ENCODE results near the gene TGFBR1. TPM values are rescaled to one million over a fixed set of nuclear protein-coding genes. Genes with fewer than 3 reads are reported as not detected.
A peak's percentile ranks its signal among the peaks of the same experiment; 100 is the strongest.
"Not testable (repeated sequence)": the region's sequence is repeated elsewhere in the genome, so short reads cannot be mapped to it uniquely, and the experiment has no call there.

Gene TGFBR1
- polyA plus RNA-seq, 1 donor from 2014 or later = 9.2 TPM

GRCh38 chr9:99090336-99091130 is 14.4 kb upstream of the TGFBR1 start:
- Mint-ChIP-seq H3K36me3 (peaks cover 2% of the 10 kb centered on the region), H3K9me3 (peaks cover 0 to 6% (median 0%) of the 10 kb centered on the region in 3 donors), H3K4me1 (peaks cover 7 to 9% (median 9%) of the 10 kb centered on the region in 3 donors), H3K27me3 (no peaks in the 10 kb centered on the region), H3K4me3 (no peak overlapping the region), H3K27ac (no peak overlapping the region)

- Mint-ChIP-seq H3K4me3 (peak overlapping the region in 1 of 4 donors; percentile 78), H3K36me3 (peaks cover 4% of the 10 kb centered on the region), H3K27ac (no peak overlapping the region), H3K9me3 (peaks cover 0 to 6% (median 0%) of the 10 kb centered on the region in 3 donors), H3K27me3 (peaks cover 4% of the 10 kb centered on the region), H3K4me1 (no peaks in the 10 kb centered on the region)
These were observed 12.0 kb upstream of the TGFBR1 start for GRCh38 chr9:99092643-99093491.

GRCh38 chr9:99093492-99093791 is 11.5 kb upstream of the TGFBR1 start:
- H3K9me3 Mint-ChIP-seq = peaks cover 0 to 6% (median 0%) of the 10 kb centered on the region in 3 donors
- peaks cover 4% of the 10 kb centered on the region for H3K27me3 Mint-ChIP-seq
- no peak overlapping the region for H3K27ac Mint-ChIP-seq
- peaks cover 4% of the 10 kb centered on the region for H3K36me3 Mint-ChIP-seq
- no peaks in the 10 kb centered on the region for H3K4me1 Mint-ChIP-seq
- H3K4me3 Mint-ChIP-seq = no peak overlapping the region

GRCh38 chr9:99095565-99095964 is 9.3 kb upstream of the TGFBR1 start:
- Mint-ChIP-seq H3K9me3 (peaks cover 0 to 5% (median 0%) of the 10 kb centered on the region in 3 donors), H3K27ac (no peak overlapping the region), H3K27me3 (peaks cover 4% of the 10 kb centered on the region), H3K36me3 (peaks cover 2% of the 10 kb centered on the region), H3K4me3 (no peak overlapping the region), H3K4me1 (no peaks in the 10 kb centered on the region)

GRCh38 chr9:99096409-99096808 is 8.5 kb upstream of the TGFBR1 start:
- H3K36me3 Mint-ChIP-seq = peaks cover 2% of the 10 kb centered on the region
- no peak overlapping the region for H3K4me3 Mint-ChIP-seq
- no peaks in the 10 kb centered on the region for H3K4me1 Mint-ChIP-seq
- H3K27me3 Mint-ChIP-seq = peaks cover 4% of the 10 kb centered on the region
- H3K9me3 Mint-ChIP-seq = peaks cover 0 to 5% (median 0%) of the 10 kb centered on the region in 3 donors
- H3K27ac Mint-ChIP-seq = no peak overlapping the region

DNA sequence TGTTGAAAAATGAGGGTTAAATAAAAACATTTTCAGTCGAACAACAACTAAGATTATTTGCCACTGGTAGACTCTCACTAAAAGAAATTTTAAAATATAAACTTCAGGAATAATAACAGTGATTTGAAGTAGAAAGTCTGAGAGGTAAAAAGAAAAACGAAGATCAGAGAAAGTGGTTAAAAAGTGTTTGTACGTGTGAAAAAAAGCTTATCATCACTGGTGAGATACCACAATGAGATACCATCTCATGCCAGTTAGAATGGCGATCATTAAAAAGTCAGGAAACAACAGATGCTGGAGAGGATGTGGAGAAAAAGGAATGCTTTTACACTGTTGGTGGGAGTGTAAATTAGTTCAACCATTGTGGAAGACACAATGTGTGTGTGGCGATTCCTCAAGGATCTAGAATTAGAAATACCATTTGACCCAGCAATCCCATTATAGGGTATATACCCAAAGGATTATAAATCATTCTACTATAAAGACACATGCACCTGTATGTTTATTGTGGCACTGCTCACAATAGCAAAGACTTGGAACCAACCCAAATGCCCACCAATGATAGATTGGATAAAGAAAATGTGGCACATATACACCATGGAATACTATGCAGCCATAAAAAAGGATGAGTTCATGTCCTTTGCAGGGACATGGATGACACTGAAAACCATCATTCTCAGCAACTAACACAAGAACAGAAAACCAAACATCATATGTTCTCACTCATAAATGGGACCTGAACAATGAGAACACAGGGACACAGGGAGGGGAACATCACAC is 4.9 kb upstream of the TGFBR1 start:
- H3K27ac Mint-ChIP-seq, H3K9me3 Mint-ChIP-seq, H3K27me3 Mint-ChIP-seq, H3K36me3 Mint-ChIP-seq, H3K4me3 Mint-ChIP-seq: not testable (repeated sequence)
- peaks cover 9 to 16% (median 9%) of the 10 kb centered on the region in 3 donors for H3K4me1 Mint-ChIP-seq

DNA sequence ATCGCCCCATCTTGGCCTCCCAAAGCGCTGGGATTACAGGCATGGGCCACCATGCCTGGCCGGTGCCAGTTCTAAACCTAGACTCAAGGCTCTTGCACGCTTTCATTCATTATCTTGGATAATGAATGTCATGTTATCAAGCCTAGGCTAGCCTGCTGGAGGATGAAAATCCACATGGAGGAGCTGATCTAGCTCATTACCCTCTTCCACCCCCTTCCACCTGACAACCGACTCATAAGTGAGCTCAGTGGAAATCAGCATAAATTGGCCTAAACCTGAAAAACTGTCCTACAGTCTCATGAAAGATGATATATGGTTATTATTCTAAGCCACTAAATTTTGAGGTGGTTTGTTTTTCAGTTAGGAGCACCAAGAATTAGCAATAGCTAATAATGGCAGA is 3.6 kb upstream of the TGFBR1 start:
- Mint-ChIP-seq H3K4me1 (peaks cover 14 to 21% (median 14%) of the 10 kb centered on the region in 3 donors), H3K4me3 (peak overlapping the region in 1 of 4 donors; percentile 70)

GRCh38 chr9:99101812-99102211 is 3.1 kb upstream of the TGFBR1 start:
- H3K4me3 Mint-ChIP-seq = peak overlapping the region in 1 of 4 donors; percentile 70
- no peaks in the 10 kb centered on the region for H3K27me3 Mint-ChIP-seq
- no peaks in the 10 kb centered on the region for H3K36me3 Mint-ChIP-seq
- H3K4me1 Mint-ChIP-seq = peaks cover 18 to 24% (median 18%) of the 10 kb centered on the region in 3 donors
- H3K9me3 Mint-ChIP-seq = peaks cover 0 to 5% (median 0%) of the 10 kb centered on the region in 3 donors
- no peak overlapping the region for H3K27ac Mint-ChIP-seq

More for the DNA sequence above, 3.6 kb upstream of the TGFBR1 start:
- Mint-ChIP-seq H3K36me3 (no peaks in the 10 kb centered on the region), H3K27me3 (peaks cover 4% of the 10 kb centered on the region), H3K27ac (no peak overlapping the region), H3K9me3 (peaks cover 0 to 5% (median 0%) of the 10 kb centered on the region in 3 donors)

- peaks cover 30 to 37% (median 32%) of the 10 kb centered on the region in 3 donors for H3K4me1 Mint-ChIP-seq
- H3K36me3 Mint-ChIP-seq = no peaks in the 10 kb centered on the region
- H3K9me3 Mint-ChIP-seq = peaks cover 0 to 5% (median 0%) of the 10 kb centered on the region in 3 donors
- peak overlapping the region; percentile 70 to 94 (median 89) for H3K4me3 Mint-ChIP-seq
- H3K27me3 Mint-ChIP-seq = no peaks in the 10 kb centered on the region
- peak overlapping the region in 1 of 3 donors; percentile 23 for H3K27ac Mint-ChIP-seq
These were observed 1.6 kb upstream of the TGFBR1 start for GRCh38 chr9:99103054-99103895.

DNA sequence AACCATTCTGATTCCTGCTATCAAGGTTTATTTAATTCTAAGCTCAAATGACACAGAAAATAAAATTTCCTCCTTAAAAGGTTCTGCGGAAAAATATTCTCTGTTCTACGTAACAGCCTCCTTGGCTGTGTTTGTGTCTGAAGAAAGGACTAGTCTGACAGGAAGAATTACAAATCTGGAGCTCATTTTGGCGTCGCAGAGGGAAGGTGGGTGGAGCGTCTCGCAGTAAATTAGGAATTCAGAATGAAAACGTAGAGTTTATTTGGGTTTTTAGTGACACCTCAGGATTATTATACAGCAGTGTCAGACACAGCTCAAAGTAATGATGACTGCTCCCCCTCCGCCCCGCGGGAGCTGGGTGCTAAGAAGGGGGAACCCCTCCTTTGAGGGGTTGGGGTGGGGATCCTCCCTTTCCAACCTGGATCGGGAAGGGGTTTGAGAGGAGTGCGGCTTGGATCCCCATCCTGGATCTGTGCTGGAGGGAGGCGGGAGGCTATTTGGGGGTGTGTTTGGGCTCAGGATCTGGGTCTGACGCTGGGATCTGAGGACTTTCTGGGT is 933 bp upstream of the TGFBR1 start:
- H3K27me3 Mint-ChIP-seq = no peaks in the 10 kb centered on the region
- no peaks in the 10 kb centered on the region for H3K36me3 Mint-ChIP-seq
- H3K4me1 Mint-ChIP-seq = peaks cover 37 to 44% (median 38%) of the 10 kb centered on the region in 3 donors
- peaks cover 0 to 4% (median 0%) of the 10 kb centered on the region in 3 donors for H3K9me3 Mint-ChIP-seq
- peak overlapping the region; percentile 70 to 94 (median 89) for H3K4me3 Mint-ChIP-seq
- H3K27ac Mint-ChIP-seq = peak overlapping the region in 2 of 3 donors; percentile 23 to 80

DNA sequence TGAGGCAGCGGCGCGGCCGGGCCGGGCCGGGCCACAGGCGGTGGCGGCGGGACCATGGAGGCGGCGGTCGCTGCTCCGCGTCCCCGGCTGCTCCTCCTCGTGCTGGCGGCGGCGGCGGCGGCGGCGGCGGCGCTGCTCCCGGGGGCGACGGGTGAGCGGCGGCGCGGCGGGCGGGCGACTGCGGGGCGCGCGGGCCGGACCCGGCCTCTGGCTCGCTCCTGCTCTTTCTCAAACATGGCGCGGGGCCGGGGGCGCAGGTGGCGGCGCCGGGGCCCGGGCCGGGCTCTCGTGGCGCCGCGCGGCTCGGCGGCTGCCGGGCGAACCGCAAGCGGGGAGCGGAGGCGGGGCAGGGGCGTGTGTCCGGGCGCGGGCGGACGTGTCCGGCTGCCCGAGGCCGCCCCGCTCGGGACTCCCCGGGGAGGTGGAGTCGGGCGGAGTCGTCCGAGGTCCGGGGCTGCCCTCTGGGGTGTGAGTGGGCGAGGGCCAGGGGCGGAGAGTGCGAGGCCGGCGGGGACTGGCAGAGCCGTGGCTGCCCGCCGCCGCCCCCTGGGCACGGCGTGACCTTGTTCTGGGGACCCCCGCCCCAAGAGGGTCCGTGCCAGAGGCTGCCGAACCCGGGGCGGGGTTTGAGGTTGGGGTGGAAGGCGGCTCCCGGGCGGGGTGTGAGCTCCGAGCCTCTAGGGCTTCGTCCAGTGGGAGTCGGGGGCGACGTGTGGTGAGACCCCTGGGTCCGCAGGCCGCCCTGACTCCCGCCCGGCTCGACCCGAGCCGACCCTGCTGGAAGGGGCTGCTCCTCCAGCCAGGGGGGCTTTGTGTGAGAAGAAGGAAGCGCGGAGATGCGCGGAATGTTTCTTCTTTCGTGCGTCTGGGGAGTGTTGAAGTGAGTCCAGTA is 485 bp downstream of the TGFBR1 start:
- Mint-ChIP-seq H3K27me3 (no peaks in the 10 kb centered on the region), H3K27ac (peak overlapping the region; percentile 56 to 79 (median 75)), H3K4me3 (peak overlapping the region; percentile 81 to 93 (median 88)), H3K4me1 (peaks cover 44 to 56% (median 51%) of the 10 kb centered on the region in 3 donors), H3K36me3 (peaks cover 2% of the 10 kb centered on the region), H3K9me3 (no peaks in the 10 kb centered on the region)

DNA sequence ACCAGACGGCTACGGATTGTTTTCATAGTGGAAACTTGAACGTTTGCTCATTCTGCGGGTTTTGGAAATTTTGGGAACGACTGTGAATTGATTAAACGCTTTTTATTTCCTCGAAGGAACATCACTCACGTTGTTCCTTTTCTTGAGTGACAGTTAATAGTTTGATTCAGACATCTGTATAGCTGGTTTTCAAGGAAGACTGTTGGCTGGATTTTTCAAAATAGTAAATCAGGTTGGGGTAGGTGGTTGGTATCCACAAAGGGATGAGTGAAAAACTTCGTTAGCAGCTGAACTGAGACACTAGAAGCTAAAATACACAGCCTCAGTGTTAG is 1.1 kb downstream of the TGFBR1 start:
- Mint-ChIP-seq H3K4me3 (peak overlapping the region; percentile 81 to 93 (median 88)), H3K36me3 (peaks cover 2% of the 10 kb centered on the region), H3K27me3 (no peaks in the 10 kb centered on the region), H3K9me3 (no peaks in the 10 kb centered on the region), H3K27ac (peak overlapping the region; percentile 56 to 79 (median 75)), H3K4me1 (peaks cover 47 to 60% (median 53%) of the 10 kb centered on the region in 3 donors)

- no peaks in the 10 kb centered on the region for H3K9me3 Mint-ChIP-seq
- no peaks in the 10 kb centered on the region for H3K27me3 Mint-ChIP-seq
- H3K4me3 Mint-ChIP-seq = peak overlapping the region; percentile 61 to 94 (median 78)
- peak overlapping the region; percentile 46 to 69 (median 56) for H3K27ac Mint-ChIP-seq
- H3K4me1 Mint-ChIP-seq = peaks cover 56 to 70% (median 64%) of the 10 kb centered on the region in 3 donors
- peaks cover 2% of the 10 kb centered on the region for H3K36me3 Mint-ChIP-seq
These were observed 2.5 kb downstream of the TGFBR1 start for GRCh38 chr9:99107421-99107820.

Data from IgD-negative memory B cell (primary cell).